NCI-H524 (cell line): ENCODE results near the gene ADK.

ENCODE experiments used
- DNase-seq, 2 experiments: peaks; one replicate each; lab custom pipeline; 2025; lab: John Stamatoyannopoulos, UW

Gene ADK

DNA sequence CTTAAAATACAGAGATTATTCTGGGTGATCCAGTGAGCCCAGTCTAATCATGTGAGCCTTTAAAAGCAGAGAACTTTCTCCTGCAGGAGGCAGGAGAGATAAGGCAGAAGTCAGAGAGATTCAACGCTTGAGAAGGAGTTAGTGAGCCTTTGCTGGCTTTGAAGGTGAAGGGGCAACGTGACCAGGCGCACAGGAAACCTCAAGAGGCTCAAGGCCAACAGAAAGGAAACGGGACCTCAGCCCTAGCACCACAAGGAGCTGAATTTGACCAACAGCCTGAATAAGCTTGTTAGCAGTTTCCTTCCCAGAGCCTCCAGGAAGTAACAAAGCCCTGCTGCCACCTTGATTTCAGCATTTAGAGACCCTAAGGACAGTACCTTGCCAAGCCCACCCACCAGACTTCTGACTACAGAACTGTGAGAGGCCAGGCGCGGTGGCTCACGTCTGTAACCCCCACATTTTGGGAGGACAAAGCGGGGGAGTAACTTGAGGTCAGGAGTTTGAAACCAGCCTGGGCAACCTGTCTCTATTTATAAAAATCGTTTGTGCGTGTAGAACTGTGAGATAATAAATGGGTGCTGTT, 588.1 kb downstream of the ADK start:
- DNase-seq, result no peak

GRCh38 chr10:74743401-74743800, 592.4 kb downstream of the ADK start:
- DNase-seq, result no peak

DNA sequence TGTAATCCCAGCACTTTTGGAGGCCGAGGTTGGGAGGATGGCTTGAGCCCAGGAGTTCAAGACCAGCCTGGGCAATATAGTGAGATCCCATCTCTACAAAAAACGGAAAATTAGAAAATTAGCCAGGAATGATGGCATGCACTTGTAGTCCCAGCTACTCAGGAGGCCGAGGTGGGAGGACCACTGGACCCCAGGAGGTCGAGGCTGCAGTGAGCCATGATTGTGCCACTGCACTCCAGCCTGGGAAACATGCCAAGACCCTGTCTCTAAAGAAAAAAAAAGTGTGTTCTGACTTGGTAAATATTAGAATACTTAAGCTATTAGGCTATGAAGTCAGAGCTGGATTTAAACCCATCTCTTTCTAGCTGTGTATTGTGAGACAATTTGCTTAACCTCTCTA, 594.4 kb downstream of the ADK start:
- no peak for DNase-seq

DNA sequence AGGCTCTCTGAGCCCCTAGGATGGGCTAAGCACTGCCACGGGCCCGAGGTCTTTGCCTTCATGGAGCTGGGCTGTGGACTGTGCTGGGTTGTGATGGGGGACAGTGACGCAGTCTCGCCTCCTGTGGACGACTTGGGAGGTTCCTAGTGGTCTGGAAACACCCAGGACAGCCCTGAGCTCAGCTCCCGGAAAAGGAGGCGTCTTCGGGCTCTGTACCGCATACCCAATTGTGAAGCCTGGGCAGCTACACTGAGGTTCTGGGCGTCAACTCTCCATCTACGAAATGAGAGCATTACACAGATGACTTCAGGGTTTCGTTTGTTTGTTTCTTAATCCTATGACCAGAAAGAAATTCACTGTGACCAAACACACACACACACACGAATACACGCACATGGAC, 595.8 kb downstream of the ADK start:
- DNase-seq, result no peak

DNA sequence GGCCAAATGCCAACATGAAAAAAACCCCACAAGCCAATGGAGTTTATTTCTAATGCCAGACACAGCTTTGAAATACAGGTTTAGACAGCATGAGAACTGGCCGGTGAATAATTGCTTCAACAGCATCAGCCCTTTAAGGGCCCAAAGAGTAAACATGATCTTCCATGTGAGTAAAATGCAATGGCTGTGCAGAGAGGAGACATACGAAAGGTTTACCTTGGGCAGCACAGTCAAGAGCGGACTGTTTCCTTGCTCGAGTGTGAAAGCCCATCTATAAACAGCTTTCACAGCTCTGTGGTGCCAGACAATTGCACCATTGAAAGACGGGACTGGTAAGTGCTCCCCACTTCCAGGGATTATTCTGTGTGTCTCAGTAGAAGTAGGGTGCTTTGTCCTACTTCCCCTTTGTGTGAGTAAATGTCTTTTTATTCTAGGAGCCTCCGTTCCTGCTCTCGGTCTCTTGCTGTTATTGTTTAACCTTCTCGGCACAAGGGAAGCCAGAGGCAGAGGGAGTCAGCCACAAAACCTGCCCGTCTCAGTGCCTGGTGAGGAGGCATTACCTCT, 597.5 kb downstream of the ADK start:
- DNase-seq, result no peak

- no peak for DNase-seq
Observed at GRCh38 chr10:74750848-74751274, 599.8 kb downstream of the ADK start.

DNA sequence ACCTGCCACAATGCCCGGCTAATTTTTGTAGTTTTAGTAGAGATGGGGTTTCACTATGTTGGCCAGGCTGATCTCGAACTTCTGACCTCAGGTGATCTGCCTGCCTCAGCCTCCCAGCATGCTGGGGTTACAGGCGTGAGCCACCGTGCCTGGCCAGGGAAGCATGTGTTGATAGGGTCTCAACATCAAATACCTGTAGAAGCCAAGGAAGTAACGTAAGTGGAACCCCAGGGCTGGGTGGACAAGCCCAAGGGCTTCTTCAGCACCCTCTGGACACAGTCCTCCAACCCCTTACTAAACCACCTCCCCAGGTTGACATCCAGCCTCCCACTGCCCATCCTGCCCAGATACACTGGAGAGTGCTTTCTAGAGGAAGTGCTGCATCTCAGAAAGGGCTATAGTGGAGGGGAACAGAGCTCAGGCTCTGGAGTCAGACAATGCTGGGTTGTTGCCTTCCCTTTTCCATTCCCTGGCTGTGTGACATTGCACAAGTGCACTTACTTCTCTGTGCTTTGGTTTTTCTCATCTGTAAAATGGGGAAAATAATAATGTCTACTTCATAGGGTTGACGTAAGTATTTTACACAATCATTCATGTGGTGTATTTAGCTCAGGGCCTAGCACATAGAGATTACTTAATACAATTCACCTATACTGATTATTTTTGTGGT, 601.5 kb downstream of the ADK start:
- no peak for DNase-seq

DNA sequence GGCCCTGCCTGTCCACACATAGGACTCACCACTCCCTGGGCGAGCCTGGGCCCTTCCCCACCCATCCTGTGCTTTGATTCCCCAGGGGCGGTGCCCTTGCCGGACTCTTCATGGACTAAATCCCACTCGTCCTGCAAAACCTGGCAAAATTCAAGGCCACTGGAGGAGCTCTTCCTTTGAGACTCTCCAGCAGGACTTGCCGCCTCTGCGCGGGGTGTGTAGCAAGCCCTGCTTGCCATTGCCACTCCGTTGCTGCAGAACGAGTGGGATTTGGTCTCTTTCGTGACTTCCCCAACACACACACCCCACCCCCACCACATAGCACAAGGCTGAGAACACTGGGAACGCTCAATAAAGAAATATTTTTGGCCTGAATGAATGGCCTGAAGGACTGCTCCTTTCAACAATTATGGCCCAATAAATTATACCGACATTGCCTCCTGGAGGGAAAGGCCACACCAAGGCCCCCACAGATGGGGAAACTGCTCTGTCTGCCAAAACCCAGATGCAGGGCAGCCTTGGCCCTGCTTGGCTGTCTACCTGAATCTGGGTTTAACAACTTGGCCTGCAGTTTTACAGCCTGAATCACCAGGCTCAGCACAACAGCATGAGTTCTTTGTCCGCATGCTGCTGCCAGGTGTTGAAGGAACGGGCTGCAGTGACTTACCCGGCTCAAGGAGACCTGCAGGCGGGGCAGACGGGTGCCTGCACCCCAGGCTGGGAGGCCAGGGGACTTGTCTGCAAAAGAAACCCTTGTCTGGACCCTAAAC, 602.6 kb downstream of the ADK start:
- DNase-seq, result no peak

GRCh38 chr10:74754381-74754821, 603.4 kb downstream of the ADK start:
- DNase-seq, result no peak

- no peak for DNase-seq
Observed at GRCh38 chr10:74755273-74755672, 604.3 kb downstream of the ADK start.
